ACC112 (cell line): Measurements from ENCODE around the gene HOXB4.

Experiments
- H2AFZ ChIP-seq: fragments of 200-600 bp; sonication (generic); one replicate; pipeline ENCODE4 v1.6.0; 2017; ENCODE audit warnings: antibody characterized with exemption, low read length; ENCODE audit not compliant: unreplicated experiment
- H3K27ac ChIP-seq: fragments of 200-600 bp; sonication (generic); 2 replicates; pipeline ENCODE4 v1.5.1; 2014; ENCODE audit warnings: low read depth, mild to moderate bottlenecking, antibody characterized with exemption, low read length, moderate library complexity
- H3K27me3 ChIP-seq: fragments of 200-600 bp; sonication (generic); 2 replicates; pipeline ENCODE4 v1.6.1; 2014; ENCODE audit warnings: mild to moderate bottlenecking, antibody characterized with exemption, low read length, moderate library complexity, mixed read lengths; ENCODE audit not compliant: insufficient read depth
- H3K36me3 ChIP-seq: fragments of 200-600 bp; sonication (generic); 2 replicates; pipeline ENCODE4 v1.6.1; 2016; ENCODE audit warnings: mild to moderate bottlenecking, antibody characterized with exemption, low read length, moderate library complexity, mixed read lengths; ENCODE audit not compliant: insufficient read depth
- H3K4me1 ChIP-seq: fragments of 200-600 bp; sonication (generic); one replicate; pipeline ENCODE4 v1.6.1; 2016; ENCODE audit warnings: low read length, mixed read lengths; ENCODE audit not compliant: insufficient read depth, unreplicated experiment, control insufficient read depth
- H3K4me3 ChIP-seq: fragments of 200-600 bp; sonication (generic); 2 replicates; pipeline ENCODE4 v1.5.1; 2014; ENCODE audit warnings: mild to moderate bottlenecking, low read depth, low read length
- H3K79me2 ChIP-seq: fragments of 200-600 bp; sonication (generic); one replicate; pipeline ENCODE4 v1.6.0; 2016; ENCODE audit warnings: low read length; ENCODE audit not compliant: control insufficient read depth, unreplicated experiment, insufficient read depth

The HOXB4 gene

DNA sequence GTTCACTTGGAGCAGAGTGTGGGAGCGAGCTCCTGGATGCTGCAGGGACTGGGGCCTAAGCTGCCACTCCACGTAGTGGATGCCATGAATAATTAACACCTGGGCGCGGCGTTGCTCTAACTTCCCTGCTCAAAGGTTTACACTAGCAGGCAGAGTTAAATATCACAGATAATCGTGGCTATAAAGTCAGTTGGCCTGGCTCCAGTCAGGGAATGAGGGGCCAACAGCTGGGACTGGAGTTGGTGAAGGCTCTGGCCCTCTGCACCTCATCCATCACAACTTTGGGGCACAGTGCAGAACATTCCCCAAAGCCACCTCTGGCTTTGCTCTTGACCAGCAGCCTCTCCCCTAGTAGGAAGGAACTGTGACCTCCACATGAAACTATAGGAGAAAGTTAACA, 10.9 kb downstream of the HOXB4 start:
- no peaks in the 10 kb centered on the region for H3K4me1 ChIP-seq
- no peaks in the 10 kb centered on the region for H3K79me2 ChIP-seq
- H3K36me3 ChIP-seq = no peaks in the 10 kb centered on the region
- H3K4me3 ChIP-seq = no peak overlapping the region
- H3K27ac ChIP-seq = no peak overlapping the region
- H3K27me3 ChIP-seq = peaks cover 100% of the 10 kb centered on the region
- H2AFZ ChIP-seq = no peak overlapping the region

GRCh38 chr17:48566717-48567116, 11.4 kb downstream of the HOXB4 start:
- Histone ChIP-seq H3K27ac (no peak overlapping the region), H2AFZ (no peak overlapping the region), H3K4me1 (no peaks in the 10 kb centered on the region), H3K27me3 (peaks cover 100% of the 10 kb centered on the region), H3K79me2 (no peaks in the 10 kb centered on the region), H3K36me3 (no peaks in the 10 kb centered on the region), H3K4me3 (no peak overlapping the region)

DNA sequence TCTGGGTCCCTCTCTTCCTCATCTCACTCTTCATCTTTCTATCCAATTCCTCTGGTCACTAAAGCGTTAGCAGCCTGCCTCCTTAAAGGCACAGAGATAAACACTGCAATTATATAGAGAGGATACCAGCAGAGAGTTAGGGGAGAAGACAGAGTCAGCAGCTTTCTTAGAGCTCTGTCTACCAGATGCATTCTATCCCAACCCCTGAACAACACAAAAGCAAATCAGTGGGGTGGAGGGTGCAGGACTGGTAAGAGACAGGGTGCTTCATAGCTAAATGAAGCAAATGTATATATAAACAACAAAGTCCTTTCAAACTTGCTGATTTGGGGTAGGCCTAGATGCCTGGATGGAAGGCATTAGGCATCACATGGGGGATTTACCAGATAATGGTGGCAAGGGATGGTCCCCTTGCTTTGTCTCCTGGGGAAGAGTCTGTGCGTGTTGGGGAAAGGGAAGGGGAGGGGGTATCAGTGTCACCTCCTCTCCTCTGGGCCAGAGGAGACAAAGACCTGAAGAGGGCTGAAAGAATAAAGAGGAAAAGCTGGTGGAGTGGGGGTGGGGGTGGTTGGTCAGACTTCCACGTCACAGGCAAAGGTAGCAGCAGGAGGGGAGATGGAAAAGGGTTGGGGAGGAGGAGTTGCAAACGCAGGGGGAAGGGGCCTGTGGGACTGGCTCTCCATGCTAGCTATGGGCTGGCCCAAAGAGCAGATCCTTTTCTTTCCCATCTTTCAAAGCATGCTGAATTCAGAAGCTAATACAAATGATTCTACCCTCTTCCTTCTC, 12.0 kb downstream of the HOXB4 start:
- no peaks in the 10 kb centered on the region for H3K36me3 ChIP-seq
- H2AFZ ChIP-seq = no peak overlapping the region
- no peaks in the 10 kb centered on the region for H3K79me2 ChIP-seq
- H3K27me3 ChIP-seq = peaks cover 100% of the 10 kb centered on the region
- H3K4me3 ChIP-seq = no peak overlapping the region
- no peak overlapping the region for H3K27ac ChIP-seq
- H3K4me1 ChIP-seq = no peaks in the 10 kb centered on the region

GRCh38 chr17:48565022-48565554, 13.1 kb downstream of the HOXB4 start:
- Histone ChIP-seq H3K4me3 (no peak overlapping the region), H2AFZ (no peak overlapping the region), H3K4me1 (no peaks in the 10 kb centered on the region), H3K36me3 (no peaks in the 10 kb centered on the region), H3K27ac (no peak overlapping the region), H3K27me3 (peaks cover 97% of the 10 kb centered on the region), H3K79me2 (no peaks in the 10 kb centered on the region)

- no peak overlapping the region for H3K4me3 ChIP-seq
- peaks cover 97% of the 10 kb centered on the region for H3K27me3 ChIP-seq
- H3K4me1 ChIP-seq = no peaks in the 10 kb centered on the region
- H3K36me3 ChIP-seq = no peaks in the 10 kb centered on the region
- H2AFZ ChIP-seq = no peak overlapping the region
- no peaks in the 10 kb centered on the region for H3K79me2 ChIP-seq
- H3K27ac ChIP-seq = no peak overlapping the region
Measured at GRCh38 chr17:48564188-48565021, 13.7 kb downstream of the HOXB4 start.

DNA sequence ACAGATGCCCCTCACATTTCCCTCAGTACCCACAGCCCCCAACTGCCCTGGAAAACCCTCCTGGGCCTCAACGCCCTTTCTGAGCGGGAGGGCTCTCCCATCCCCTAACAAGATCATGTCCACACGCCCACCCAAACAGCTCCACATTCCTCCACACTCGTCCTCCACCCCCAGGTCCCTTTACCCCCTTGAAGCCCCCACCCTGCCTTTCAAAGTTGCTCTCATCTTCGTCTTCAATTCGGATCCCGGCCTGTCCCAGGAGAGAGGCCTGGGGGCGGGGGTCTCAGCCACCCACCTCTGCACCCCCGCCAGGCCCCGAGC, 14.3 kb downstream of the HOXB4 start:
- Histone ChIP-seq H3K79me2 (no peaks in the 10 kb centered on the region), H3K36me3 (no peaks in the 10 kb centered on the region), H3K27ac (no peak overlapping the region), H3K27me3 (peaks cover 97% of the 10 kb centered on the region), H3K4me1 (no peaks in the 10 kb centered on the region), H3K4me3 (no peak overlapping the region), H2AFZ (no peak overlapping the region)

DNA sequence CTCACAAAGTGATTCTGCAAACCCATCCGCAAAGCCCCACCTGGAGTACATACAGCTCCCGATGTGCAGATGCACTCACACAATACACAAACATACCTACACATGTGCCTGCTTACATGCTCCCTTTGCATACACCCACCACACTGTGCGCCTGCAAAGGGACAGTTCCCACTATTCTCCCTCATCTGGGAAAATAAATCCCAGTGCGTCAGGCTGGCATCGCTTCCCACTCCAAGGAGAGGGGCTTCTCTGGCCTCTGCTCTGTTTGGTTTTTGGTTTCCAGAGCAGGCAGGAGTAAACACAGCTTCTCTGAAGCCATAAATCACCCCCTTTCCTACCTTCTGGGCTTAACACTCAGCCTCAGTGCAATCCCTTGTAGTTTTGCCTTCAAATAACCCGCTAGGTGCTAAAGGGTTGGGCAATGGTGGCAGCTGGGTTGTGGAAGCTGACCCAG, 14.7 kb downstream of the HOXB4 start:
- no peak overlapping the region for H3K4me3 ChIP-seq
- H2AFZ ChIP-seq = no peak overlapping the region
- no peaks in the 10 kb centered on the region for H3K79me2 ChIP-seq
- peaks cover 97% of the 10 kb centered on the region for H3K27me3 ChIP-seq
- no peaks in the 10 kb centered on the region for H3K36me3 ChIP-seq
- no peak overlapping the region for H3K27ac ChIP-seq
- H3K4me1 ChIP-seq = no peaks in the 10 kb centered on the region

- Histone ChIP-seq H3K36me3 (no peaks in the 10 kb centered on the region), H3K79me2 (no peaks in the 10 kb centered on the region), H3K27me3 (peaks cover 97% of the 10 kb centered on the region), H2AFZ (no peak overlapping the region), H3K27ac (no peak overlapping the region), H3K4me1 (no peaks in the 10 kb centered on the region), H3K4me3 (no peak overlapping the region)
Measured at GRCh38 chr17:48562934-48563333, 15.2 kb downstream of the HOXB4 start.

- no peaks in the 10 kb centered on the region for H3K79me2 ChIP-seq
- peaks cover 97% of the 10 kb centered on the region for H3K27me3 ChIP-seq
- H3K27ac ChIP-seq = no peak overlapping the region
- H2AFZ ChIP-seq = no peak overlapping the region
- no peaks in the 10 kb centered on the region for H3K4me1 ChIP-seq
- H3K36me3 ChIP-seq = no peaks in the 10 kb centered on the region
- no peak overlapping the region for H3K4me3 ChIP-seq
Measured at GRCh38 chr17:48561884-48562810, 16.0 kb downstream of the HOXB4 start.
